ENCODE data around the gene BLACAT1.

GRCh38 chr1:205436776-205437410 lies 19.0 kb downstream of the BLACAT1 start:
- TF ChIP-seq CTCF (IDR thresholded peaks at IDR 0.05) (no peak), POLR2AphosphoS5 (IDR thresholded peaks at IDR 0.05) (no peak)
